Panc1 (cell line): ENCODE results near the gene CPZ. TPM values are rescaled to one million over a fixed set of nuclear protein-coding genes. Genes with fewer than 3 reads are reported as not detected.

Experiments used
- ATAC-seq: fragments of 200-7000 bp; cut with Tn5 transposase; 2 replicates; pipeline ENCODE4 v1.9.1; 2020; ENCODE audit warnings: mild to moderate bottlenecking, moderate library complexity
- BruUV-seq: library from RNA; stranded (reverse); fragments of 400-500 nt; replicated peaks from 2 replicates; lab custom pipeline; 2021; lab: Mats Ljungman, UMichigan
- CTCF ChIA-PET: fragments of 300-600 bp; sonication (Branson Sonifier 250); formaldehyde crosslinking; loops from one replicate; lab custom pipeline; 2022; ENCODE audit warnings: antibody characterized with exemption; lab: Charles Lee
- POLR2A ChIA-PET: fragments of 300-600 bp; sonication (Branson Sonifier 250); formaldehyde crosslinking; loops from one replicate; lab custom pipeline; 2022; ENCODE audit warnings: antibody characterized with exemption; lab: Charles Lee
- DNase-seq: peaks from one replicate; pipeline ENCODE4 v3.0.0-alpha.2; 2010; ENCODE audit warnings: low read depth, low spot score
- H3K27ac ChIP-seq: 2 replicates; pipeline ENCODE4 v1.5.1; 2011; ENCODE audit warnings: mild to moderate bottlenecking, low read length, inconsistent platforms
- H3K27me3 ChIP-seq: fragments of 200-500 bp; sonication (Bioruptor generic); 2 replicates; pipeline ENCODE4 v1.6.0; 2014; ENCODE audit warnings: low read length, inconsistent platforms; ENCODE audit not compliant: control insufficient read depth, insufficient read depth
- H3K36me3 ChIP-seq: fragments of 200-500 bp; sonication (Bioruptor generic); 2 replicates; pipeline ENCODE4 v1.5.1; 2014; ENCODE audit warnings: inconsistent platforms, mild to moderate bottlenecking, low read length, moderate library complexity; ENCODE audit not compliant: control insufficient read depth, insufficient read depth
- H3K4me1 ChIP-seq: 2 replicates; pipeline ENCODE4 v1.5.1; 2011; ENCODE audit warnings: inconsistent platforms, mild to moderate bottlenecking, low read length, moderate library complexity; ENCODE audit not compliant: control insufficient read depth, insufficient read depth
- H3K4me3 ChIP-seq, 2 experiments: 2 replicates each; pipeline ENCODE4 v1.5.1; 2011 to 2012; ENCODE audit warnings: low read depth in 2 of 2, low read length in 2 of 2, mild to moderate bottlenecking in 2 of 2, inconsistent platforms in 1 of 2, moderate library complexity in 1 of 2
- H3K9me3 ChIP-seq: fragments of 200-500 bp; sonication (Bioruptor generic); 2 replicates; pipeline ENCODE4 v1.5.1; 2014; ENCODE audit warnings: low read depth, mild to moderate bottlenecking, inconsistent platforms, low read length, moderate library complexity; ENCODE audit not compliant: control insufficient read depth, insufficient read depth
- CTCF ChIP-seq: fragments of 450-650 bp; IDR thresholded peaks from 2 replicates; pipeline ENCODE4 v1.5.1; 2017; ENCODE audit warnings: mild to moderate bottlenecking
- POLR2AphosphoS5 ChIP-seq: IDR thresholded peaks from 2 replicates; pipeline ENCODE4 v1.6.1; 2012; ENCODE audit warnings: mild to moderate bottlenecking, low read depth, low read length, moderate library complexity
- REST ChIP-seq, 2 experiments: IDR thresholded peaks; 2 replicates each; pipeline ENCODE4 v1.6.1; 2011 to 2012; ENCODE audit warnings: low read depth in 2 of 2, control low read depth in 1 of 2, low read length in 1 of 2, mild to moderate bottlenecking in 1 of 2, moderate library complexity in 1 of 2; ENCODE audit not compliant: insufficient read depth in 1 of 2
- SIN3A ChIP-seq: IDR thresholded peaks from 2 replicates; pipeline ENCODE4 v1.6.1; 2012; ENCODE audit warnings: low read depth, mild to moderate bottlenecking, low read length, moderate library complexity, borderline replicate concordance; ENCODE audit not compliant: insufficient read depth
- TCF7L2 ChIP-seq: IDR thresholded peaks from 2 replicates; pipeline ENCODE4 v1.6.1; 2011; ENCODE audit warnings: mild to moderate bottlenecking, low read depth, low read length, inconsistent platforms
- in situ Hi-C: cut with HindIII; loops from 2 replicates; pipeline ENCODE4 v1.10.0; 2016; ENCODE audit warnings: low sequenced_read_pairs, low pct_unique_long_range_greater_than_20kb
- intact Hi-C: fragments of 100-400 bp; cut with micrococcal nuclease; formaldehyde crosslinking; loops from one replicate; pipeline ENCODE4 v1.10.0; 2022; ENCODE audit not compliant: unreplicated experiment
- total RNA-seq: library from RNA; stranded (reverse); gene quantifications from one replicate; pipeline ENCODE4 v1.2.1, GENCODE V29; 2021; ENCODE audit not compliant: unreplicated experiment

The CPZ gene
- total RNA-seq, 1 experiment from 2014 or later = 0.15 TPM

GRCh38 chr4:8656185-8656517, 63.6 kb downstream of the CPZ start:
- Histone ChIP-seq H3K36me3 (no peaks in the 10 kb centered on the region), H3K27ac (no peak overlapping the region), H3K27me3 (no peaks in the 10 kb centered on the region), H3K9me3 (no peaks in the 10 kb centered on the region), H3K4me3 (no peak overlapping the region), H3K4me1 (no peaks in the 10 kb centered on the region)
- POLR2A ChIA-PET = no interaction called here
- no peak for TF ChIP-seq CTCF
- no peak for TF ChIP-seq SIN3A
- no peak for TF ChIP-seq POLR2AphosphoS5
- no peak for TF ChIP-seq TCF7L2
- no TSS peak for BruUV-seq
- CTCF ChIA-PET = no interaction called here
- DNase-seq (no peak), ATAC-seq (no peak)
- in situ Hi-C loops = no loop called here
- intact Hi-C loops = no loop called here

- no peaks in the 10 kb centered on the region for H3K27me3 ChIP-seq
- intact Hi-C loops = no loop called here
- no peaks in the 10 kb centered on the region for H3K36me3 ChIP-seq
- no peak overlapping the region for H3K27ac ChIP-seq
- ATAC-seq (no peak), DNase-seq (no peak)
- ChIA-PET POLR2A (no interaction called here), CTCF (no interaction called here)
- in situ Hi-C loops = no loop called here
- TF ChIP-seq POLR2AphosphoS5 (no peak), TCF7L2 (no peak), SIN3A (no peak), CTCF (no peak), REST (IDR thresholded peaks at IDR 0.05; ENCODE audit: insufficient read depth in 1 of 2, low read depth in 2 of 2, low read length in 1 of 2) (no peak)
- H3K4me1 ChIP-seq = no peaks in the 10 kb centered on the region
- no TSS peak for BruUV-seq
- no peaks in the 10 kb centered on the region for H3K9me3 ChIP-seq
- no peak overlapping the region for H3K4me3 ChIP-seq
Measured at GRCh38 chr4:8656711-8657380, 64.3 kb downstream of the CPZ start.
